ENCODE results near the gene FOXA2. TPM values are rescaled to one million over a fixed set of nuclear protein-coding genes. Genes with fewer than 3 reads are reported as not detected.

Gene FOXA2
- total RNA-seq, 1 donor from 2014 or later, result 23.5 TPM

DNA sequence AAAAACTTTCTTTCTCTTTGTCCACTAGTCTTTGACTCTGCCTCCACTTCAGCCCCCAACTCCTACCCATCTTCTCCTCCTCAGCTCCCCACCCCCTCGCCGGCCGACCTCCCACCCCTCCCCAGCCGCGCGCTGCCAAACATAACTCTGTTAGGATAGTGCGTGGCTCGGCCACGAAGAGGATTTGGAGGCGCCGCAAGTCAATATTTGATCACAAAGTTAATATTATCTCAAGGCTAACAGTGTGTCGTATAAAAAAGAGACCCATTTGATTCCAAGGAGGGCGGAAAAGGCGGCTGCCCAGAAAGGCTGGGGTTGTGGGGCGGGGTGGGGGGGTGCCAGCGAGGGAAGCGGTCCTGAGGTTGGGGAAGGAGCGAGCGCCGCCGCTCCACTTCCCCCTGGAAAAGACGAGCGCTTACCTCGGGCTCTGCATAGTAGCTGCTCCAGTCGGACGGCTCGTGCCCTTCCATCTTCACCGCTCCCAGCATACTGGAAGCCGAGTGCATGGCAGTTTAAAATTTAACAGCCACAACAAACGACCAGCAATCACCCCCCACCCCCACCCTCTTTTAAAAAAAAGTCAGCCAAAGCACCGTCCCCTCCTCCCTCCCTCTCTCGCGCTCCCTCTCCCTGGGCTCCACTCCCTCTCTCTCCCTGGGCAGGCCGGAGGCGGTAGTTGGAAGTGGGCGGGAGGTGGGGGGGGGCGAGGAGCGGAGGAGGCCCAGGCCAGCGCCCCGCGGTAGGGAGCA is 425 bp downstream of the FOXA2 start:
- peak overlapping the region; percentile 89 for H3K27ac ChIP-seq
- TF ChIP-seq, protein P1, sequence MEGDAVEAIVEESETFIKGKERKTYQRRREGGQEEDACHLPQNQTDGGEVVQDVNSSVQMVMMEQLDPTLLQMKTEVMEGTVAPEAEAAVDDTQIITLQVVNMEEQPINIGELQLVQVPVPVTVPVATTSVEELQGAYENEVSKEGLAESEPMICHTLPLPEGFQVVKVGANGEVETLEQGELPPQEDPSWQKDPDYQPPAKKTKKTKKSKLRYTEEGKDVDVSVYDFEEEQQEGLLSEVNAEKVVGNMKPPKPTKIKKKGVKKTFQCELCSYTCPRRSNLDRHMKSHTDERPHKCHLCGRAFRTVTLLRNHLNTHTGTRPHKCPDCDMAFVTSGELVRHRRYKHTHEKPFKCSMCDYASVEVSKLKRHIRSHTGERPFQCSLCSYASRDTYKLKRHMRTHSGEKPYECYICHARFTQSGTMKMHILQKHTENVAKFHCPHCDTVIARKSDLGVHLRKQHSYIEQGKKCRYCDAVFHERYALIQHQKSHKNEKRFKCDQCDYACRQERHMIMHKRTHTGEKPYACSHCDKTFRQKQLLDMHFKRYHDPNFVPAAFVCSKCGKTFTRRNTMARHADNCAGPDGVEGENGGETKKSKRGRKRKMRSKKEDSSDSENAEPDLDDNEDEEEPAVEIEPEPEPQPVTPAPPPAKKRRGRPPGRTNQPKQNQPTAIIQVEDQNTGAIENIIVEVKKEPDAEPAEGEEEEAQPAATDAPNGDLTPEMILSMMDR (IDR thresholded peaks at IDR 0.05), result no peak
- DNase-seq (peak; percentile 88), ATAC-seq (peak; percentile 78 to 87)
- peaks cover 89% of the 10 kb centered on the region for H3K27me3 ChIP-seq (ENCODE audit: low read depth)
- intact Hi-C loops (cut with DNase I), result no loop called here
- peaks cover 16% of the 10 kb centered on the region for H3K4me1 ChIP-seq
- H3K4me3 ChIP-seq, result peak overlapping the region; percentile 56
- no peaks in the 10 kb centered on the region for H3K36me3 ChIP-seq
- no peaks in the 10 kb centered on the region for H3K9me3 ChIP-seq

DNA sequence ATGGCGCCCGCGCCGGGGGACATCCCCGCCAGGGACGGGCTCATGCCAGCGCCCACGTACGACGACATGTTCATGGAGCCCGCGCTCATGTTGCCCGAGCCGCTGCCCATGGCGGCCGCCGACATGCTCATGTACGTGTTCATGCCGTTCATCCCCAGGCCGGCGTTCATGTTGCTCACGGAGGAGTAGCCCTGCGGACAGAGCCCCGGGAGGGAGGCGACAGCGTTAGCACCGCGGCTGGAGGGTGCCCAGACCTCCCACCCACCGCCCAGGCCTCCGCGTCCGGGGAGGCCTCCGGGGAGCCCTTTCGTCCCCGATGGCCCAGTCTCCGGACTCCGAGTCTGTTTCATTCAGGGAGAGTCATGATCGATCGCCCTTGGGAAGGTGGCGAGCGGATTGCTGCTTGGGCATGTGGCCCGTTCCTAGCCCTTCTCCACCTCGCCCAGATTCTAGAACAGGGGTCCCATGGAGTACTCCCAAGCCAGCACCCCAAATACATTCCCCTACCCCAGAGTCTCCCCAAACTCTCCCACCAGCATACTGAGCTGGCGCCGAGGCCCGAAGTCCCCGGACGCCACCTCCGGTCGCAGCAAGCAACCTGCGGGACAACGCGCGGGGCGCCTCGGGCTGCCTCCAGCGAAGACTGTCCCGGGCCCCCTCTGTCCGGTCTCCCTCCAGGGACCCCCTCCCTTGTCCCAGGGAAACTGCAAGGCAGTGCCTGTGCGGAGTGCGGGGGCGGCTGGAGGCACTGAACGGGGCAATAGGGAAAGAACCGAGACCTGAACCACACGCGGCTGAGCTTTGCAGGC is 1.2 kb downstream of the FOXA2 start:
- Histone ChIP-seq H3K27me3 (ENCODE audit: low read depth) (peaks cover 95% of the 10 kb centered on the region), H3K27ac (peak overlapping the region; percentile 89), H3K9me3 (no peaks in the 10 kb centered on the region), H3K4me1 (peaks cover 16% of the 10 kb centered on the region), H3K4me3 (peak overlapping the region; percentile 56), H3K36me3 (no peaks in the 10 kb centered on the region)
- TF ChIP-seq, protein P1 (IDR thresholded peaks at IDR 0.05), result no peak
- ATAC-seq (peak in 1 of 2 donors; percentile 0), DNase-seq (peak; percentile 52)
- intact Hi-C loops (cut with DNase I), result no loop called here

GRCh38 chr20:22582386-22582963 is 1.9 kb downstream of the FOXA2 start:
- ATAC-seq (no peak), DNase-seq (no peak)
- Histone ChIP-seq H3K27me3 (ENCODE audit: low read depth) (peaks cover 95% of the 10 kb centered on the region), H3K4me1 (peaks cover 16% of the 10 kb centered on the region), H3K27ac (peak overlapping the region; percentile 89), H3K36me3 (no peaks in the 10 kb centered on the region), H3K9me3 (no peaks in the 10 kb centered on the region), H3K4me3 (peak overlapping the region; percentile 56)
- intact Hi-C loops (cut with DNase I), result no loop called here
- TF ChIP-seq, protein P1 (IDR thresholded peaks at IDR 0.05), result no peak

DNA sequence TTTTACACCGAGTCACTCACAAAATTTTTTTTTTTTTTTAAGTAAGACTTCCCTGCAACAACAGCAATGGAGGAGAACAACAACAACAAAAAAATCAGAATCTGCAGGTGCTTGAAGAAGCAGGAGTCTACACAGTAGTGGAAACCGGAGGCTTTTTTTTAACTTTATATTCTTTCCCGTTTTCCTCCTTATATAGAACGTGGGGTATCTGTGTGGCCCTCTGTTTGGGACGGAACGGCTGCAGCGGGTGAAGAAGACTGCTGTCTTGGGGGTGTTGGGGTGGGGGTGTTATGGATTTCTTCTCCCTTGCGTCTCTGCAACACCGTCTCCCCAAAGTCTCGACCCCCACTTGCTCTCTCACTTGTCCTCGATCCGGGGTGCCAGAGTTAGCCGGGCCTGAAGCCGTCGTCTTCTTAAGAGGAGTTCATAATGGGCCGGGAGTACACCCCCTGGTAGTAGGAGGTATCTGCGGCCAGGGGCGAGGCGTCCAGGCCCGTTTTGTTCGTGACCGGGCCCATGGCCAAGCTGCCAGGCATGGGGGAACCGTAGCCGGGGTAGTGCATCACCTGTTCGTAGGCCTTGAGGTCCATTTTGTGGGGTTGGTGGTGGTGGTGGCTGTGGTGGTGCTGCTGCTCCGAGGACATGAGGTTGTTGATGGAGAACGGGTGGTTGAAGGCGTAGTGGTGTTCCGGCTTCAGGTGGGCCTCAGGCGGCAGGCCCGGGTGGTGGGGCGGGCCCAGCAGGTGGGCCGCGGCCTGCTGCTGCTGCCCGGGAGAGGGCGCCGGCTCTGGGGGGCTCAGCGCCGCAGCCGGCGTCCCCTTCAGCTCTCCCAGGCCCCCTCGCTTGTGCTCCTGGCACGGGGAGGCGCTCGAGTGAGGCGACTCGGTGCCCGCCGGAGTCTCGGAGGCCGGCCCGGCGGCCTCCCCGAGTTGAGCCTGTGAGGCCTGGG is 2.7 kb downstream of the FOXA2 start:
- Histone ChIP-seq H3K27ac (peak overlapping the region; percentile 89), H3K27me3 (ENCODE audit: low read depth) (peaks cover 95% of the 10 kb centered on the region), H3K4me3 (peak overlapping the region; percentile 56), H3K4me1 (peaks cover 16% of the 10 kb centered on the region), H3K36me3 (no peaks in the 10 kb centered on the region), H3K9me3 (no peaks in the 10 kb centered on the region)
- intact Hi-C loops (cut with DNase I), result no loop called here
- DNase-seq (peak; percentile 49), ATAC-seq (no peak)
- TF ChIP-seq, protein P1 (IDR thresholded peaks at IDR 0.05), result no peak
